Astrocyte of the cerebellum (primary cell): ENCODE measurements around the gene DNAH17.
A peak's percentile ranks its signal among the peaks of the same experiment; 100 is the strongest.

Experiments
- DNase-seq: peaks from one replicate; pipeline ENCODE4 v3.0.0-alpha.2; 2011; ENCODE audit warnings: low read depth
- H3K4me3 ChIP-seq: 2 replicates; pipeline ENCODE4 v1.5.1; 2011; ENCODE audit warnings: mild to moderate bottlenecking, low read depth, low read length, moderate library complexity
- CTCF ChIP-seq: IDR thresholded peaks from 2 replicates; pipeline ENCODE4 v1.5.1; 2012; ENCODE audit warnings: low read length, low read depth, moderate library complexity, mild to moderate bottlenecking; ENCODE audit errors: missing control alignments
- in situ Hi-C: cut with HindIII; loops from 2 replicates; pipeline ENCODE4 v1.10.0; 2017; ENCODE audit warnings: low sequenced_read_pairs

DNAH17 gene

GRCh38 chr17:78381601-78382232 lies 195.5 kb downstream of the DNAH17 start:
- DNase-seq, result no peak
- peak overlapping the region; percentile 7 for H3K4me3 ChIP-seq
- in situ Hi-C loops, result no loop called here
- no peak for TF ChIP-seq CTCF

GRCh38 chr17:78380370-78380769 lies 196.8 kb downstream of the DNAH17 start:
- H3K4me3 ChIP-seq, result no peak overlapping the region
- DNase-seq, result no peak
- no peak for TF ChIP-seq CTCF
- in situ Hi-C loops, result no loop called here

GRCh38 chr17:78379131-78379491 lies 198.1 kb downstream of the DNAH17 start:
- H3K4me3 ChIP-seq, result peak overlapping the region; percentile 75
- DNase-seq, result no peak
- no peak for TF ChIP-seq CTCF
- in situ Hi-C loops, result no loop called here

- TF ChIP-seq CTCF, result no peak
- H3K4me3 ChIP-seq, result peak within 1 kb of the TSS; percentile 75
- in situ Hi-C loops, result no loop called here
- DNase-seq, result no peak
Observed at GRCh38 chr17:78378225-78379130, 198.7 kb downstream of the DNAH17 start, which contains the start of gene PGS1. Gene PGS1 (plus strand): TSS chr17:78378649. CDS start chr17:78378666, 17 bp downstream.

- in situ Hi-C loops, result no loop called here
- no peak for DNase-seq
- no peak for TF ChIP-seq CTCF
Observed at GRCh38 chr17:78377858-78378224, 199.4 kb downstream of the DNAH17 start.

GRCh38 chr17:78376161-78376560 lies 201.0 kb downstream of the DNAH17 start:
- no peak overlapping the region for H3K4me3 ChIP-seq
- no peak for DNase-seq
- TF ChIP-seq CTCF, result no peak
- in situ Hi-C loops, result no loop called here

More at GRCh38 chr17:78377858-78378224, 199.4 kb downstream of the DNAH17 start:
- peak overlapping the region; percentile 75 for H3K4me3 ChIP-seq
